ENCODE data around the gene ACTL8.
A peak's percentile ranks its signal among the peaks of the same experiment; 100 is the strongest.

ACTL8 gene

GRCh38 chr1:17816511-17816910 lies 61.4 kb downstream of the ACTL8 start:
- peaks cover 2% of the 10 kb centered on the region for H3K4me1 ChIP-seq (ENCODE audit: insufficient read depth, insufficient read length)
- no peaks in the 10 kb centered on the region for H3K27me3 ChIP-seq (ENCODE audit: insufficient read depth, insufficient read length)
- H3K4me3 ChIP-seq (ENCODE audit: insufficient read length, low read depth): no peak overlapping the region
- H3K9ac ChIP-seq (ENCODE audit: insufficient read length, low read depth): no peak overlapping the region
- H3K36me3 ChIP-seq (ENCODE audit: insufficient read depth, insufficient read length, low read length): no peaks in the 10 kb centered on the region
- no peak for DNase-seq (ENCODE audit: low read depth, low spot score)
- no peak for TF ChIP-seq SUZ12 (IDR thresholded peaks at IDR 0.05; ENCODE audit: extremely low read depth, insufficient read depth, insufficient read length)
- TF ChIP-seq ZNF274 (IDR thresholded peaks at IDR 0.05; ENCODE audit: low read depth, low read length): no peak
- no peak for TF ChIP-seq YY1 (IDR thresholded peaks at IDR 0.05; ENCODE audit: insufficient read depth, insufficient read length)
- H3K9me3 ChIP-seq (ENCODE audit: insufficient read depth, low read length): no peaks in the 10 kb centered on the region

GRCh38 chr1:17819129-17819802 lies 64.1 kb downstream of the ACTL8 start:
- no peaks in the 10 kb centered on the region for H3K36me3 ChIP-seq (ENCODE audit: insufficient read depth, insufficient read length, low read length)
- no peaks in the 10 kb centered on the region for H3K9me3 ChIP-seq (ENCODE audit: insufficient read depth, low read length)
- H3K9ac ChIP-seq (ENCODE audit: insufficient read length, low read depth): no peak overlapping the region
- TF ChIP-seq SUZ12 (IDR thresholded peaks at IDR 0.05; ENCODE audit: extremely low read depth, insufficient read depth, insufficient read length): no peak
- no peak for TF ChIP-seq YY1 (IDR thresholded peaks at IDR 0.05; ENCODE audit: insufficient read depth, insufficient read length)
- TF ChIP-seq ZNF274 (IDR thresholded peaks at IDR 0.05; ENCODE audit: low read depth, low read length): no peak
- H3K27me3 ChIP-seq (ENCODE audit: insufficient read depth, insufficient read length): no peaks in the 10 kb centered on the region
- no peak overlapping the region for H3K4me3 ChIP-seq (ENCODE audit: insufficient read length, low read depth)
- DNase-seq (ENCODE audit: low read depth, low spot score): no peak
- peaks cover 2% of the 10 kb centered on the region for H3K4me1 ChIP-seq (ENCODE audit: insufficient read depth, insufficient read length)

- peaks cover 2% of the 10 kb centered on the region for H3K4me1 ChIP-seq (ENCODE audit: insufficient read depth, insufficient read length)
- no peak overlapping the region for H3K4me3 ChIP-seq (ENCODE audit: insufficient read length, low read depth)
- DNase-seq (ENCODE audit: low read depth, low spot score): no peak
- no peak for TF ChIP-seq YY1 (IDR thresholded peaks at IDR 0.05; ENCODE audit: insufficient read depth, insufficient read length)
- TF ChIP-seq ZNF274 (IDR thresholded peaks at IDR 0.05; ENCODE audit: low read depth, low read length): no peak
- no peaks in the 10 kb centered on the region for H3K27me3 ChIP-seq (ENCODE audit: insufficient read depth, insufficient read length)
- H3K9ac ChIP-seq (ENCODE audit: insufficient read length, low read depth): no peak overlapping the region
- H3K9me3 ChIP-seq (ENCODE audit: insufficient read depth, low read length): no peaks in the 10 kb centered on the region
- no peaks in the 10 kb centered on the region for H3K36me3 ChIP-seq (ENCODE audit: insufficient read depth, insufficient read length, low read length)
Observed at GRCh38 chr1:17820198-17820597, 65.1 kb downstream of the ACTL8 start.

- no peak for DNase-seq (ENCODE audit: low read depth, low spot score)
- Histone ChIP-seq H3K4me1 (ENCODE audit: insufficient read depth, insufficient read length) (peaks cover 2% of the 10 kb centered on the region), H3K36me3 (ENCODE audit: insufficient read depth, insufficient read length, low read length) (no peaks in the 10 kb centered on the region), H3K9ac (ENCODE audit: insufficient read length, low read depth) (no peak overlapping the region), H3K27me3 (ENCODE audit: insufficient read depth, insufficient read length) (no peaks in the 10 kb centered on the region), H3K9me3 (ENCODE audit: insufficient read depth, low read length) (no peaks in the 10 kb centered on the region; the same call in 1 of the 2 replicates), H3K4me3 (ENCODE audit: insufficient read length, low read depth) (no peak overlapping the region)
- TF ChIP-seq ZNF274 (IDR thresholded peaks at IDR 0.05; ENCODE audit: low read depth, low read length): no peak
- TF ChIP-seq YY1 (IDR thresholded peaks at IDR 0.05; ENCODE audit: insufficient read depth, insufficient read length): no peak
- TF ChIP-seq SUZ12 (IDR thresholded peaks at IDR 0.05; ENCODE audit: extremely low read depth, insufficient read depth, insufficient read length): no peak
Observed at GRCh38 chr1:17822741-17823426, 67.8 kb downstream of the ACTL8 start.

GRCh38 chr1:17825273-17826164 lies 70.4 kb downstream of the ACTL8 start:
- H3K4me1 ChIP-seq (ENCODE audit: insufficient read depth, insufficient read length): no peaks in the 10 kb centered on the region
- no peaks in the 10 kb centered on the region for H3K27me3 ChIP-seq (ENCODE audit: insufficient read depth, insufficient read length)
- no peak overlapping the region for H3K9ac ChIP-seq (ENCODE audit: insufficient read length, low read depth)
- no peak overlapping the region for H3K4me3 ChIP-seq (ENCODE audit: insufficient read length, low read depth)
- no peaks in the 10 kb centered on the region; the same call in 1 of the 2 replicates for H3K9me3 ChIP-seq (ENCODE audit: insufficient read depth, low read length)
- H3K36me3 ChIP-seq (ENCODE audit: insufficient read depth, insufficient read length, low read length): no peaks in the 10 kb centered on the region
- no peak for DNase-seq (ENCODE audit: low read depth, low spot score)
- TF ChIP-seq ZNF274 (IDR thresholded peaks at IDR 0.05; ENCODE audit: low read depth, low read length): no peak
- no peak for TF ChIP-seq YY1 (IDR thresholded peaks at IDR 0.05; ENCODE audit: insufficient read depth, insufficient read length)
- no peak for TF ChIP-seq SUZ12 (IDR thresholded peaks at IDR 0.05; ENCODE audit: extremely low read depth, insufficient read depth, insufficient read length)

- no peaks in the 10 kb centered on the region for H3K4me1 ChIP-seq (ENCODE audit: insufficient read depth, insufficient read length)
- no peak for TF ChIP-seq YY1 (IDR thresholded peaks at IDR 0.05; ENCODE audit: insufficient read depth, insufficient read length)
- no peak for TF ChIP-seq ZNF274 (IDR thresholded peaks at IDR 0.05; ENCODE audit: low read depth, low read length)
- no peak for TF ChIP-seq SUZ12 (IDR thresholded peaks at IDR 0.05; ENCODE audit: extremely low read depth, insufficient read depth, insufficient read length)
- no peak overlapping the region for H3K9ac ChIP-seq (ENCODE audit: insufficient read length, low read depth)
- no peaks in the 10 kb centered on the region; the same call in 1 of the 2 replicates for H3K9me3 ChIP-seq (ENCODE audit: insufficient read depth, low read length)
- H3K4me3 ChIP-seq (ENCODE audit: insufficient read length, low read depth): no peak overlapping the region
- no peaks in the 10 kb centered on the region for H3K36me3 ChIP-seq (ENCODE audit: insufficient read depth, insufficient read length, low read length)
- peak; percentile 23 for DNase-seq (ENCODE audit: low read depth, low spot score)
- H3K27me3 ChIP-seq (ENCODE audit: insufficient read depth, insufficient read length): no peaks in the 10 kb centered on the region
Observed at GRCh38 chr1:17826165-17826488, 71.0 kb downstream of the ACTL8 start.

- Histone ChIP-seq H3K36me3 (ENCODE audit: insufficient read depth, insufficient read length, low read length) (no peaks in the 10 kb centered on the region), H3K9ac (ENCODE audit: insufficient read length, low read depth) (no peak overlapping the region), H3K4me1 (ENCODE audit: insufficient read depth, insufficient read length) (no peaks in the 10 kb centered on the region), H3K4me3 (ENCODE audit: insufficient read length, low read depth) (no peak overlapping the region), H3K9me3 (ENCODE audit: insufficient read depth, low read length) (no peaks in the 10 kb centered on the region; the same call in 1 of the 2 replicates), H3K27me3 (ENCODE audit: insufficient read depth, insufficient read length) (no peaks in the 10 kb centered on the region)
- TF ChIP-seq SUZ12 (IDR thresholded peaks at IDR 0.05; ENCODE audit: extremely low read depth, insufficient read depth, insufficient read length) (no peak), ZNF274 (IDR thresholded peaks at IDR 0.05; ENCODE audit: low read depth, low read length) (no peak), YY1 (IDR thresholded peaks at IDR 0.05; ENCODE audit: insufficient read depth, insufficient read length) (no peak)
- DNase-seq (ENCODE audit: low read depth, low spot score): no peak
Observed at GRCh38 chr1:17828991-17829390, 73.9 kb downstream of the ACTL8 start.

Data from NT2/D1 (cell line).